Transverse colon (tissue), 4 donors: Measurements from ENCODE around the gene SRMS. TPM values are rescaled to one million over a fixed set of nuclear protein-coding genes. Genes with fewer than 3 reads are reported as not detected.

ENCODE experiments used
- DNase-seq: peaks from one replicate; pipeline ENCODE4 v3.0.0-alpha.2; 2019
- H3K27ac ChIP-seq, 4 donors: fragments of 200-600 bp; sonication (generic); 2 replicates each; pipeline ENCODE4 v1.5.1; 2016 to 2018; ENCODE audit warnings: inconsistent platforms in 4 of 4
- H3K27me3 ChIP-seq: fragments of 200-600 bp; sonication (generic); 2 replicates; pipeline ENCODE4 v1.5.1; 2017; ENCODE audit warnings: inconsistent platforms
- H3K36me3 ChIP-seq, 4 donors: fragments of 200-600 bp; sonication (generic); 2 replicates each; pipeline ENCODE4 v1.5.1; 2017 to 2019; ENCODE audit warnings: inconsistent platforms in 4 of 4
- H3K4me1 ChIP-seq, 4 donors: fragments of 200-600 bp; sonication (generic); 2 replicates each; pipeline ENCODE4 v1.5.1; 2017 to 2020; ENCODE audit warnings: inconsistent platforms in 4 of 4
- H3K4me3 ChIP-seq, 4 donors: fragments of 200-600 bp; sonication (generic); 1 replicate in 1 of 4; 2 replicates in 3 of 4; pipeline versions ENCODE4 v1.5.1 to v1.6.1; 2017 to 2019; ENCODE audit warnings: inconsistent platforms in 4 of 4
- H3K9me3 ChIP-seq, 2 donors: fragments of 200-600 bp; sonication (generic); 2 replicates each; pipeline ENCODE4 v1.5.1; 2017 to 2019; ENCODE audit warnings: inconsistent platforms in 2 of 2
- CTCF ChIP-seq, 5 experiments: fragments of 200-600 bp in 3 of 5; fragments of 450-650 bp in 2 of 5; sonication (generic) in 3 of 5; IDR thresholded peaks; 1 replicate in 2 of 5; 2 replicates in 3 of 5; pipeline ENCODE4 v1.5.1; 2016 to 2017; ENCODE audit warnings: antibody characterized with exemption in 5 of 5, inconsistent platforms in 3 of 5, mild to moderate bottlenecking in 2 of 5, moderate library complexity in 1 of 5
- EP300 ChIP-seq: sonication (generic); formaldehyde crosslinking; IDR thresholded peaks from one replicate; pipeline ENCODE4 v1.6.1; 2017; ENCODE audit warnings: antibody characterized with exemption, low read depth
- POLR2A ChIP-seq: fragments of 450-650 bp; IDR thresholded peaks from one replicate; pipeline ENCODE4 v1.6.1; 2016; ENCODE audit warnings: antibody characterized with exemption, mild to moderate bottlenecking, moderate library complexity
- POLR2AphosphoS5 ChIP-seq, 3 donors: sonication (generic); formaldehyde crosslinking; IDR thresholded peaks; one replicate each; pipeline ENCODE4 v1.6.1; 2016; ENCODE audit warnings: antibody characterized with exemption in 3 of 3
- WGBS, 2 donors: methylation state at CpG; one replicate each; pipeline ENCODE4 v1.1.5; 2018; ENCODE audit warnings: low coverage in 1 of 2; 5-methylcytosine and 5-hydroxymethylcytosine counted together
- in situ Hi-C, 4 donors: fragments of 200-750 bp; cut with MboI; loops; one replicate each; pipeline versions ENCODE4 v1.15.0 to v1.15.1; 2017; ENCODE audit warnings: low sequenced_read_pairs in 3 of 4, low pct_ligation_motif_present in 1 of 4, low pct_unique_long_range_greater_than_20kb in 1 of 4
- intact Hi-C: fragments of 100-400 bp; cut with DNase I; formaldehyde crosslinking; loops from one replicate; pipeline ENCODE4 v1.15.1; 2023; ENCODE audit warnings: low total_unique reads
- total RNA-seq, 4 donors: library from RNA; depleted of rRNA; stranded (reverse); fragments of >200 nt; gene quantifications; one replicate each; pipeline ENCODE4 v1.1.0, GENCODE V29; 2016

Gene SRMS
- total RNA-seq, 4 donors from 2014 or later: 0.79 TPM; not detected in 3

GRCh38 chr20:63497138-63497945 lies 50.2 kb downstream of the SRMS start:
- no peak overlapping the region for H3K27ac ChIP-seq
- intact Hi-C loops (no loop called here), in situ Hi-C loops (no loop called here)
- no peak for DNase-seq
- H3K4me1 ChIP-seq: peaks cover 0 to 19% (median 13%) of the 10 kb centered on the region in 4 donors
- H3K4me3 ChIP-seq: no peak overlapping the region
- TF ChIP-seq POLR2AphosphoS5 (IDR thresholded peaks at IDR 0.05) (no peak), CTCF (IDR thresholded peaks at IDR 0.05) (no peak), EP300 (no peak), POLR2A (no peak)
- peaks cover 65% of the 10 kb centered on the region for H3K27me3 ChIP-seq
- no peaks in the 10 kb centered on the region for H3K36me3 ChIP-seq
- 60% methylated on average over 2 to 19 of the region's 20 CpGs for WGBS, 2 donors
- no peaks in the 10 kb centered on the region for H3K9me3 ChIP-seq

- in situ Hi-C loops (no loop called here), intact Hi-C loops (no loop called here)
- 54% methylated on average over 13 of the region's 16 CpGs; no CpG with 5 or more reads in 1 of the 2 donors for WGBS, 2 donors
- H3K27me3 ChIP-seq: peaks cover 58% of the 10 kb centered on the region
- H3K4me1 ChIP-seq: peaks cover 0 to 19% (median 13%) of the 10 kb centered on the region in 4 donors
- DNase-seq: no peak
- H3K27ac ChIP-seq: no peak overlapping the region
- no peaks in the 10 kb centered on the region for H3K36me3 ChIP-seq
- H3K9me3 ChIP-seq: no peaks in the 10 kb centered on the region
- TF ChIP-seq POLR2A (no peak), POLR2AphosphoS5 (IDR thresholded peaks at IDR 0.05) (no peak), EP300 (no peak), CTCF (IDR thresholded peaks at IDR 0.05) (no peak)
- H3K4me3 ChIP-seq: peak overlapping the region in 3 of 4 donors; percentile 7 to 37 (median 10)
These were observed 50.9 kb downstream of the SRMS start for GRCh38 chr20:63496596-63497120.

- no peak for TF ChIP-seq EP300
- TF ChIP-seq POLR2AphosphoS5 (IDR thresholded peaks at IDR 0.05): no peak
- TF ChIP-seq CTCF (IDR thresholded peaks at IDR 0.05): peak; percentile 89 to 99 (median 97)
- TF ChIP-seq POLR2A: no peak
- Histone ChIP-seq H3K9me3 (no peaks in the 10 kb centered on the region), H3K27ac (no peak overlapping the region), H3K4me1 (peaks cover 0 to 19% (median 13%) of the 10 kb centered on the region in 4 donors), H3K36me3 (no peaks in the 10 kb centered on the region), H3K27me3 (peaks cover 55% of the 10 kb centered on the region), H3K4me3 (peak overlapping the region in 3 of 4 donors; percentile 7 to 37 (median 10))
- in situ Hi-C loops: no loop called here
- DNase-seq: peak; percentile 71
- intact Hi-C loops: no loop called here
- WGBS, 2 donors: 22% methylated on average over 37 of the region's 48 CpGs; no CpG with 5 or more reads in 1 of the 2 donors
These were observed 51.6 kb downstream of the SRMS start for GRCh38 chr20:63495741-63496595.
